Suprapubic skin (tissue), 3 donors: Measurements from ENCODE around the gene SLC5A11.

Experiments
- CTCF ChIP-seq, 2 donors: fragments of 200-600 bp in 1 of 2; fragments of 450-650 bp in 1 of 2; sonication (generic) in 1 of 2; IDR thresholded peaks; one replicate each; pipeline ENCODE4 v1.5.1; 2016 to 2019; ENCODE audit warnings: antibody characterized with exemption in 2 of 2, mild to moderate bottlenecking in 1 of 2, moderate library complexity in 1 of 2
- EP300 ChIP-seq: sonication (generic); formaldehyde crosslinking; IDR thresholded peaks from one replicate; pipeline ENCODE4 v1.6.1; 2017; ENCODE audit warnings: antibody characterized with exemption
- POLR2A ChIP-seq, 2 donors: fragments of 450-650 bp; IDR thresholded peaks; one replicate each; pipeline ENCODE4 v1.6.1; 2017; ENCODE audit warnings: antibody characterized with exemption in 2 of 2, mild to moderate bottlenecking in 2 of 2, moderate library complexity in 2 of 2

- TF ChIP-seq POLR2A (IDR thresholded peaks at IDR 0.05): no peak
- TF ChIP-seq CTCF (IDR thresholded peaks at IDR 0.05): no peak
- TF ChIP-seq EP300: no peak
Measured at GRCh38 chr16:24896439-24896838, 50.7 kb downstream of the SLC5A11 start.
